Neural cell (in vitro differentiated cells): Measurements from ENCODE around the gene ISOC2. TPM values are rescaled to one million over a fixed set of nuclear protein-coding genes. Genes with fewer than 3 reads are reported as not detected.

Source experiments
- H2AFZ ChIP-seq: fragments of 200-600, 300-800 bp; sonication (generic), shearing (Covaris generic); 2 replicates; pipeline ENCODE4 v1.6.0; 2014; ENCODE audit warnings: low read depth, mild to moderate bottlenecking, antibody characterized with exemption, low read length, moderate library complexity
- H3F3A ChIP-seq: fragments of 200-600 bp; shearing (Covaris generic); 2 replicates; pipeline ENCODE4 v1.6.1; 2016; ENCODE audit warnings: mild to moderate bottlenecking, moderate library complexity, mixed read lengths, antibody characterized with exemption, low read length; ENCODE audit not compliant: insufficient read depth, poor library complexity, severe bottlenecking
- H3K27ac ChIP-seq: fragments of 200-600, 300-800 bp; sonication (generic), shearing (Covaris generic); 2 replicates; pipeline ENCODE4 v1.5.1; 2014; ENCODE audit warnings: mild to moderate bottlenecking, low read length, moderate library complexity
- H3K27me3 ChIP-seq: fragments of 300-800, 200-600 bp; sonication (generic), shearing (Covaris generic); 2 replicates; pipeline ENCODE4 v1.6.0; 2014; ENCODE audit warnings: mild to moderate bottlenecking, low read depth, low read length, moderate library complexity; ENCODE audit not compliant: insufficient read depth
- H3K36me3 ChIP-seq: fragments of 300-800, 200-600 bp; sonication (generic), shearing (Covaris generic); 2 replicates; pipeline ENCODE4 v1.5.1; 2014; ENCODE audit warnings: mild to moderate bottlenecking, antibody characterized with exemption, low read length, moderate library complexity; ENCODE audit not compliant: insufficient read depth
- H3K4me2 ChIP-seq: fragments of 300-800, 200-600 bp; sonication (generic), shearing (Covaris generic); 2 replicates; pipeline ENCODE4 v1.6.0; 2014; ENCODE audit warnings: mild to moderate bottlenecking, low read length
- H3K4me3 ChIP-seq: fragments of 300-800, 200-600 bp; sonication (generic), shearing (Covaris generic); 2 replicates; pipeline ENCODE4 v1.5.1; 2014; ENCODE audit warnings: mild to moderate bottlenecking, low read length, moderate library complexity
- H3K79me2 ChIP-seq: fragments of 200-600 bp; shearing (Covaris generic); replicated peaks from 2 replicates; pipeline ENCODE4 v1.6.0; 2014; ENCODE audit warnings: mild to moderate bottlenecking, low read length, moderate library complexity; ENCODE audit not compliant: insufficient read depth
- H3K9ac ChIP-seq: fragments of 300-800, 200-600 bp; sonication (generic), shearing (Covaris generic); 2 replicates; pipeline ENCODE4 v1.6.1; 2016; ENCODE audit warnings: mild to moderate bottlenecking, low read length, mixed read lengths
- H3K9me2 ChIP-seq: fragments of 200-600 bp; shearing (Covaris generic); 2 replicates; pipeline ENCODE4 v1.6.1; 2016; ENCODE audit warnings: mild to moderate bottlenecking, low read length, mixed read lengths; ENCODE audit not compliant: insufficient read depth
- H3K9me3 ChIP-seq: fragments of 200-600, 300-800 bp; sonication (generic), shearing (Covaris generic); 2 replicates; pipeline ENCODE4 v1.6.1; 2016; ENCODE audit warnings: mild to moderate bottlenecking, mixed run types, low read length, moderate library complexity, mixed read lengths
- H4K20me1 ChIP-seq: fragments of 200-600 bp; shearing (Covaris generic); 2 replicates; pipeline ENCODE4 v1.6.1; 2016; ENCODE audit warnings: mild to moderate bottlenecking, mixed run types; ENCODE audit not compliant: insufficient read depth
- EP300 ChIP-seq: fragments of 450-650 bp; conservative IDR thresholded peaks from 2 replicates; pipeline ENCODE4 v1.6.1; 2014; ENCODE audit warnings: antibody characterized with exemption, mild to moderate bottlenecking, moderate library complexity; ENCODE audit not compliant: poor library complexity, severe bottlenecking
- EZH2 ChIP-seq: fragments of 200-600, 300-800 bp; shearing (Covaris generic), sonication (generic); IDR thresholded peaks from 2 replicates; pipeline ENCODE4 v1.6.1; 2014; ENCODE audit warnings: antibody characterized with exemption, low read length, borderline replicate concordance, mild to moderate bottlenecking; ENCODE audit not compliant: insufficient read depth, poor library complexity, severe bottlenecking
- MXI1 ChIP-seq: fragments of 450-650 bp; conservative IDR thresholded peaks from 2 replicates; pipeline ENCODE4 v1.6.1; 2014; ENCODE audit warnings: antibody characterized with exemption, mild to moderate bottlenecking; ENCODE audit not compliant: poor library complexity, severe bottlenecking
- POLR2AphosphoS5 ChIP-seq: IDR thresholded peaks from 2 replicates; pipeline ENCODE4 v1.6.1; 2012
- RAD21 ChIP-seq: fragments of 450-650 bp; conservative IDR thresholded peaks from 2 replicates; pipeline ENCODE4 v1.6.1; 2014; ENCODE audit warnings: antibody characterized with exemption, mild to moderate bottlenecking, moderate library complexity
- REST ChIP-seq: IDR thresholded peaks from 2 replicates; pipeline ENCODE4 v1.6.1; 2012; ENCODE audit warnings: borderline replicate concordance
- SMC3 ChIP-seq: fragments of 450-650 bp; conservative IDR thresholded peaks from 2 replicates; pipeline ENCODE4 v1.6.1; 2014; ENCODE audit warnings: antibody characterized with exemption, mild to moderate bottlenecking, moderate library complexity; ENCODE audit not compliant: poor library complexity
- TAF1 ChIP-seq: IDR thresholded peaks from 2 replicates; pipeline ENCODE4 v1.6.1; 2012; ENCODE audit warnings: low read depth
- polyA plus RNA-seq: library from polyadenylated mRNA; depleted of rRNA; stranded (reverse); fragments of >200 nt; gene quantifications from 2 replicates; pipeline ENCODE4 v1.2.3, GENCODE V29; 2014
- TF ChIP-seq, protein P1 (sequence below): fragments of 450-650 bp; IDR thresholded peaks from 2 replicates; pipeline ENCODE4 v1.5.1; 2014; ENCODE audit warnings: antibody characterized with exemption, mild to moderate bottlenecking, moderate library complexity; ENCODE audit not compliant: poor library complexity, severe bottlenecking

Gene ISOC2
- polyA plus RNA-seq, 1 donor from 2014 or later, result 48.1 TPM

DNA sequence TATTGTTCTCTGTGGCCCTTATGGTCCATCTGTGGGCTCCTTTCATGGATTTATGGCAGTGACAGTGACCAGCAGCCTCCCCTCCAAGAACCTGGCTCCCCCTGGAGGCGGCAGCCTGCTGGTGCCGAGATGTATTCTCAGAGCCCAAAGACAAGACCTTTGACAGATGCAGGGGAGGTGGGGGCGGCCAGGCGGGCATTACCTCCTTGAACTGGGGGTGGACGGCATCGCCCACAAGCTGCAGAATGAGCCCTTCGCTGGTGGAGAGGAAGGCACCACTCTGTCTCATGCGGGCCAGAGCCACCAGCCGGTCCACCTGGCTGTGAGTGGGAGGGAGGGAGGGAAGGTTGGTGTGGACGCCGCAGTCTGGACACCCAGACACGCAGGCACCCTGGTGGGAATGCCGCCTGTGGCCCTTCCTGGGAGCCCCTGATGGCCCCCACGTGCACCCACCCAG, 6.6 kb downstream of the ISOC2 start:
- no peak overlapping the region for H3K9ac ChIP-seq
- peaks cover 3% of the 10 kb centered on the region for H3K27me3 ChIP-seq
- H3K4me2 ChIP-seq, result no peak overlapping the region
- no peak overlapping the region for H3K27ac ChIP-seq
- H3K79me2 ChIP-seq, result no peaks in the 10 kb centered on the region
- H3K36me3 ChIP-seq, result no peaks in the 10 kb centered on the region
- TF ChIP-seq MXI1, result no peak
- TF ChIP-seq POLR2AphosphoS5, result no peak
- peak; percentile 46 for TF ChIP-seq SMC3
- TF ChIP-seq TAF1, result no peak
- TF ChIP-seq EZH2, result no peak
- TF ChIP-seq RAD21, result peak; percentile 42
- no peak for TF ChIP-seq REST
- TF ChIP-seq, protein P1, sequence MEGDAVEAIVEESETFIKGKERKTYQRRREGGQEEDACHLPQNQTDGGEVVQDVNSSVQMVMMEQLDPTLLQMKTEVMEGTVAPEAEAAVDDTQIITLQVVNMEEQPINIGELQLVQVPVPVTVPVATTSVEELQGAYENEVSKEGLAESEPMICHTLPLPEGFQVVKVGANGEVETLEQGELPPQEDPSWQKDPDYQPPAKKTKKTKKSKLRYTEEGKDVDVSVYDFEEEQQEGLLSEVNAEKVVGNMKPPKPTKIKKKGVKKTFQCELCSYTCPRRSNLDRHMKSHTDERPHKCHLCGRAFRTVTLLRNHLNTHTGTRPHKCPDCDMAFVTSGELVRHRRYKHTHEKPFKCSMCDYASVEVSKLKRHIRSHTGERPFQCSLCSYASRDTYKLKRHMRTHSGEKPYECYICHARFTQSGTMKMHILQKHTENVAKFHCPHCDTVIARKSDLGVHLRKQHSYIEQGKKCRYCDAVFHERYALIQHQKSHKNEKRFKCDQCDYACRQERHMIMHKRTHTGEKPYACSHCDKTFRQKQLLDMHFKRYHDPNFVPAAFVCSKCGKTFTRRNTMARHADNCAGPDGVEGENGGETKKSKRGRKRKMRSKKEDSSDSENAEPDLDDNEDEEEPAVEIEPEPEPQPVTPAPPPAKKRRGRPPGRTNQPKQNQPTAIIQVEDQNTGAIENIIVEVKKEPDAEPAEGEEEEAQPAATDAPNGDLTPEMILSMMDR, result peak; percentile 59
- no peak for TF ChIP-seq EP300
- no peaks in the 10 kb centered on the region for H3F3A ChIP-seq
- H4K20me1 ChIP-seq, result no peaks in the 10 kb centered on the region
- H3K4me3 ChIP-seq, result no peak overlapping the region
- no peaks in the 10 kb centered on the region for H3K9me2 ChIP-seq
- no peaks in the 10 kb centered on the region for H3K9me3 ChIP-seq
- no peak overlapping the region for H2AFZ ChIP-seq

- Histone ChIP-seq H3F3A (no peaks in the 10 kb centered on the region), H4K20me1 (no peaks in the 10 kb centered on the region), H3K4me2 (no peak overlapping the region), H3K4me3 (peak overlapping the region; percentile 99), H3K27me3 (peaks cover 3% of the 10 kb centered on the region), H3K9me2 (no peaks in the 10 kb centered on the region), H3K9me3 (no peaks in the 10 kb centered on the region), H3K36me3 (no peaks in the 10 kb centered on the region), H3K27ac (peak overlapping the region; percentile 63), H3K9ac (no peak overlapping the region), H3K79me2 (no peaks in the 10 kb centered on the region), H2AFZ (no peak overlapping the region)
- TF ChIP-seq EZH2, result no peak
- TF ChIP-seq TAF1, result no peak
- no peak for TF ChIP-seq RAD21
- TF ChIP-seq MXI1, result no peak
- no peak for TF ChIP-seq SMC3
- no peak for TF ChIP-seq REST
- no peak for TF ChIP-seq POLR2AphosphoS5
- TF ChIP-seq EP300, result no peak
- TF ChIP-seq, protein P1, result no peak
Measured at GRCh38 chr19:55453511-55454260, 7.8 kb downstream of the ISOC2 start.
